HG02610 (cell line): ENCODE results near the gene STK40.

Experiments
- ATAC-seq: cut with Tn5 transposase; IDR thresholded peaks from one replicate; pipeline ENCODE4 v1.9.1; 2021; ENCODE audit warnings: mild to moderate bottlenecking, moderate library complexity; ENCODE audit not compliant: unreplicated experiment

Gene STK40

DNA sequence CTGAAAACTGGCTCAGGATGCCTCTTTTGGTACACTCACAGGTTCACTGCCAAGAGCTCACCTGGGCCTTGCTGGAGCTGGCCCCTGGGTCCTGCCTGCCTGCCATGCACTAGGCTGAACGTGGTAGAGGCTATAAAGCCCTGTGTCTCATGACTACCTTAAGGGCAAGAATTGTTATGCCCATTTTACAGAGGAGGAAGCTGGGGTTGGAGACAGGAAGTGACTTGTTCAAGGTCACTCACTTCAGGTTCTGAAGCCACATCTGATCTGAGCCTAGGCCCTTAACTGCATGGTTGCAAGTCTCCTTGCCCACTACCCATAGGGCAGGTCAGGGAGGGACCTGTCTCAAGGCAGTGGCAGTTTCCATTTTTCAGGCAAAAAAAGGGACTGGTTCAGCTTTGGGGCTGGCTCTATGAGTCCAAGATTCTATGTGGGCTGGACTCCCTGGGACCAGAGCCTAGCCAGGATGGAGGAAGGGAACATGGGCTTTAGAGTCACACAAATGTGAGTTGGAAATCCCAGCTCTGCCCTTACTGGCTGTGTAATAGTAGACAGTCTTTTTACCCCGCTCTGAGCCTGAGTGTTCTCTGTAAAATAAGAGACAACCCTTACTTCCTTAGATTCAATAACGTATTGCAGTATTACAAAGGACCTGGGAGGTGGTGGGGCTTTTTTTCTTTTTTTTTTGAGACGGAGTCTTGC, 7.8 kb downstream of the STK40 start:
- ATAC-seq: no peak

DNA sequence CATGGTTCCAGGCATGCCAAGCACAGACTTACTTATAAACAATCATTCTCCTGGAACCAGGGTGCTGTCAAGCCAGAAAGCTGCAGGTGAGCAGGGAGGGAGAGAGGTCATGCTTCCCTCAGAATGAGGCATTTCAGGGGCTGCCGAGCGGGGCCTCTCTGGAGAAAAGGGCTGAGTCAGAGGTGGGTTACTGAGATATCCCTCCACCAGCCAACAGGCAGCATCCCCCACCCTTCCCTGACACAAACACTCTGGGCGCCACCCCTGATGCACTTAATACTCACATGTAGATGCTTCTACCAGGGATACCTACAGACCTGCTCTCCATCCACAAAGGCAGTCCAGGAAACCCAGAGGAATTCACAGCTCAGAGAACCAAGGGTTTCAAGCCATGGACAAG, 13.1 kb downstream of the STK40 start:
- no peak for ATAC-seq

DNA sequence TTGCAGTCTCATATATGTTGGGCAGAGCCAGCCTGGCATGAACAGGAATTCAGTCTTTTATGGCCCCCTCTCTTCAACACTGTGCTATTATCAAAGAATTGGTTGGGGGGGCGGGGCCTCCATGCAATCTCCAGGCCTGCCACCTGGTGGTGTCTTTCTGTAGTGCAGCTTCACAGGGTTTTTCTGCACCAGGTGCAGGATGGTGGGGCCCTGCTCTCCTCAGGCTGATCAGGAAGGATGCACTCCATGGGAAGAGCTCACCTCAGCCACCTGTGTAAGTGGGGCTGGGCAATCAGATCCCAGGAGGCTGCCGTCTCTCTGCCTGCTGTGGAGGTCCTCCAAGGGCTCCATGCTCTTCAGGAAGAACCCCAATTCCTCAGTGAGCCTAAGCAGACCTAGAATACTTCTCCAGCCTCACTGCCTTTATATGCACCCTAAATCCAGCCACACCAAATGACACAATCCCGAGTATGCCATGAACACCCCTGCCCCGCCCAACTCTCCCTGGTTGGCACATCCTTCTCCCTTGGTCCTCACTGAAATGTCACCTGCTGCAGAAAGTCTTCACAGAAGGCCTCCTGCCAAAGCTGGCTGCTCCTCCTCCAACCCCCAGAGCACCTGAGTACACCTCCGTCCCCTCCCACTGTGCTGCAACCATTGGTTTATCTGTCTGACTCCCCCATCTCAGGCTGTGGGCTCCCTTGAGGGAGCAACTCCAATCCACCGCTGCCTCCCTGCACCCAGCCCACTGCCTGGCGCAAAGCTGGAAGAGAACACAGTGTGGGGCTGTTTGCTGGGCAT, 16.5 kb downstream of the STK40 start:
- ATAC-seq: no peak

DNA sequence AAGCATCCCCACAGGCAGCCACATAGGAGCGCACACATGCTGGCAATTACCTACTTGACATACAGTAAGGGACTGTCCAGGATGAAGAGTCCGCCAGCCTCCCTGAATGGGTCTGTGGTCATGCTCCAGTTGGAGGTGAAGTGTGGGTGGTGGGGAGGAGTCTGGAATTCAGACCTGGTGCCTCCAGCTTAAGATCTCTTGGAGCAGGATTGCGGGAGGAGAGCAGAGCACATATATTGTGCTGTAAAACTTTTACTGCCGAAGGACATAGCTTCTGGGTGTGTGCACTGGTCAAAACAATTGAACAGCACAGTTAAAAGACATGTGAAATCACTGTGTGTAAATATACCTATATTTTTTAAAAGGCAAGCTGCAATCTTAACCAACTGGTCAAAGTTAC, 17.9 kb downstream of the STK40 start:
- ATAC-seq: no peak

DNA sequence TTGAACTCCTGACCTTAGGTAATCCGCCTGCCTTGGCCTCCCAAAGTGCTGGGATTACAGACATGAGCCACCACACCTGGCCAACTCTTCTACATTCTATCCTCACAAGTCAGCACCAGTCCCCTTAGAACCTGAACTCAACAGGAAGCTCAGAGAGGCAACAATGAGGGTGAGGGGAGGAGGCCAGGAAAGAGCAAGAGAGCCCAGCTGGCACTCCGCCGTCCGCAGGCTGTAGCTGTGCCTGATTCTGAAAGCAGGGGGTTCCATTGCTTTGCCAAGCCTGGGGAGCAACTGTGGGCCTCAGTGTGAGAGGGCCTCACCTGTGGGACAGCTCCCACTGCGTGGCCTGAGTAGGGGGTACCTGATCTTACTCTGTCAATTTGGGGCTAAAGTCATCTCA, 18.7 kb downstream of the STK40 start:
- ATAC-seq: no peak

DNA sequence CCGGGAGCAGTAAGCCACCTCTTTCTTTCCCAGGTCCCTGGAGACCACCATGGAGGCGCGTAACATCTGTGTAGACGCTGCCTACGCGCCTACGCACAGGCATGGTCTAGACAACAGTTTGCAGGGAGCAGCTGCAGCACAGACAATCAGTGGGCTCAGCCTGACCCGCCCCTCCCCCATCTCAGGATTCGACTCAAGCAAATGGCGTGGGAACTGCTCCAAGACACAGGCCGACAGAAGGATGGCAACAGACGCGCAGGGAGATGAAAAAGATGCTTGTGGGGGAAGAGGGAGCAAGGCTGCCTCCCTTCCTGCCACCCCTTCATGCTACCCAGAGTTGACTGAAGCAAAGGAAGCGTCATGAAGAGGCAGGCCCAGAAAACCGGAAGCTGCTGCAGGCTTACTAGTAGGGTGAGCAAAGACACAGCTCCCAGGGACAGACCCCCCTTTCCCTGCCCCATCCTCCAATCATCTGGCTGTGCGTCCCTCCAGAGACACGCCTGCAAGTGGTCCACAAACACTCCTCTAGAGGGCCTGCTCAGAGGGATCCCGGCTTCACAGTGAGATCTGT, 19.5 kb downstream of the STK40 start:
- no peak for ATAC-seq

DNA sequence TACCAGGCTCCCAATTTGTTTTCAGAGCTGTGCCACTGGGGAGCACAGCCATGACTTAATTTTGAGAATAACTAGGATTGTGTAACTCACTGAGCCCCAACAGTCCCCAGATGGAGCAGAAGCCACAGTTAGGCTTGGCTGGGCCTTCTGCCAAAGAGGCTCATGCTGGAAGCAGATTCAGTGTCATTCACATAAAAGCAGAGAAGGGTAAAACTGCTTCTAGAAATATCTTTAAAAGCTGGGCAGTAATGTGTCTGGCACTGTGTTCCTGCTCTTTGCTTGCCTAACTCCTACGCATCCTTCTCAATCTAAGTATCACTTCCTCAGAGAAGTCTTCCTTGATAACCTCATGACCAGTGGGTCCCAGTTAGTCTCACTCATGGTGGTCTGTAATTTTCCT, 20.3 kb downstream of the STK40 start:
- ATAC-seq: no peak

DNA sequence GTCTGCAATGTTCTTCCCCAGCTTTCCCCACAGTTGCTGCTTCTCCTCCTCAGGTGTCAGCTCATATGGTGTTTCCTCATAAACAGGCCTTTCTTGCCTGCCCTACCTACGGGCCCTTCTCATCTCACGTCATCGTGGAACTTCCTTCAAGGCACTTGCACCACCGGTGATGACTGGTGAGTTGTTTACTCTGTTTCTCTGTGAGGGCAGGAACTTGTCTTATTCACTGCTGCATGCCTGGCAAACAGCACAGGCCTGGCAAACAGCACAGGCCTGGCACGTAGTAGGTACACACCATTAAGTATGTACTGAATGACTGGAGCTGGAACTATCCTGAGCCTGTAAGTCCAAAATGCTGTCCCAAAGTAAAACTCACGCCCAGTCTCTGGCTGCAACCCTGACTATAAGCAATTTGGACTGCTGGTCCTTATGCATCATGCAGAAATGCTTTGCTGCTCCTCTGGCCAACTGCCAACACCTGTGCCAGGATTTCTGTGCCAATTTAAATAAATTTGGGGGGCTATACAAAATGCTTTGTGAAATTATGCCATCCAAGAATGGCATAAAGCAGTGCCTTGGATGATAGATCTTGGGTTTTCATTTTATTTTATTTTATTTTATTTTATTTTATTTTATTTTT, 25.7 kb downstream of the STK40 start:
- ATAC-seq: no peak

DNA sequence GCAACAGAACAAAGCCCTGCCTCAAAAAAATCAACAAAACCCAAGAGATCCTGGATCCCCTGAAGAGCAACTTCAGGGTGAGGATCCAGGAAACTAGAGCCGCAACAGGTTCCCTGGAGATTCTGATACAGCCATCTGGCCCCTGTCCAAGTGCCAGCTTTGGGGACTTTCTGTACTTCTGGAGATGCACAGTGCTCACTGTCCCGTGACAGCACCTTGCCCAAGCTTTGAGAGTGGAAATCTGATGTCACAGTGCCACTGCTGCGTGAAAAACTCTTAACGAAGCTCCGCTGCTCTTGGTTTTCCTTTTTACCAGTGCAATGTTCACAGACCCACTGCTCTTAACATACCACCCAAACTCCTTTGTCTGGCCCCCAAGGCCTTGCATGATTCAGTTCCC, 26.3 kb downstream of the STK40 start:
- ATAC-seq: no peak

DNA sequence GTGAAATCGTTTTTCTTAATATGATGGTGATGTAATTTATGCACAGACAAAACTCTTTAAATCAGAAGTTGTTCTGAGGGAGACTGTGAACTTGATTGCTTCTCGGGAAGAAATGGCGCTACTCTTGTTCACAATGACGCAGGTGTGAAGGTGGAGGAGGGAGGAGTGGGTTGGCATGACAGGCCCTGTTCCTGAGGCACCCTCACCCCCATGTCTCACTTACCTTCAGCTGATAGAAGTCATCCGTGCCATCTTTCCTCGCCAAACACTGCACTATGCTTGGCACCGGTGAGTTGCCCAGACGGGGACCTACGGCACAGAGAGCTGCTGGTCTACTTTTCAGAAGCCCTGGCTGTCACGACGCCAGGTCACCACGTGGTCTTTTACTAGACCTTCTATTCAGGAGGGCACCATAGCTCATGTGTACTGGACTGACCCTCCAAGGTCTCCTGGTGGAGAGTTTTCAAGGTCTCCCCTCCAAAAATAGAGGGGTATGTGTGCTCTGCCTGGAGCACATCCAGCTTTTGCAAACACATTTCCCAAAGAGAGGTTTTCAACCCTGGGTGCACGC, 27.1 kb downstream of the STK40 start:
- no peak for ATAC-seq

DNA sequence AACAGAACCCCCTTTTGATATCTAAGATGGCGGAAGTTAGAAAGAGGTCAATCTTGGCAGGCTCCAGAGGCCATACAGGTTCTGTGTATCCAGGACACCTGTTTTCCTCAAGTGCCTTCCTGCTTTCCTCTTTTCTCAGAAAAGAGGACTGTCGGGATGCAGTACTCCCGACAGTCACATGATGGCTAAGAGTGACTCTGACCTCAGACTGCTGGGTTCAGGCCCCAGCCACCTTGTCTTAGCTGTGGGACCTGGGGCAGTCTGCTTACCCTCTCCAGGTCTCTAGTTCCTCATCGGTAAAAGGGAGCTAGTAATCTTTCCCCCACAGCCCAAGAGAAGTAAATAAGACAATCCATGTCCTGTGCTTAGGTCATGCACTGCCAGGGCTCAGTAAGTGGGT, 29.9 kb downstream of the STK40 start:
- no peak for ATAC-seq

DNA sequence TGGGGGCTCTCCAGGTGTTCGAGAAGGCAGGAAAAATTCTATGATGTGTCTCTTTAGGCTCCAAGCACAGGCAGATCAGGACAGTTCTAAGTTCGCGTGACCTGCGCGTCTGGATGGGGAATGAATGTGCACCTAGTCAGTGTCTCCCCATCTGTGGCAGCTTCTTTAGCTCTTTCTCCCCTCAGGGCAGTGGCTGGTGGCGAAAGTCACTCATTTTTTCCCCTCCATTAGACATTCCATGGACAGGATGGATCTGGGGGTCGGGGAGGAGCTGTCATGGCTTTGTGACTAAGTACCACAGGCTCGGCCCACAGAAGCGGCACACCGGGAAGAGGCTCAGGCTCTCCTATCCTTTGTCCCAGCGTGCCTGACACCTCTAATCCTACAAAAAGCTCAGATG, 31.2 kb downstream of the STK40 start:
- no peak for ATAC-seq

DNA sequence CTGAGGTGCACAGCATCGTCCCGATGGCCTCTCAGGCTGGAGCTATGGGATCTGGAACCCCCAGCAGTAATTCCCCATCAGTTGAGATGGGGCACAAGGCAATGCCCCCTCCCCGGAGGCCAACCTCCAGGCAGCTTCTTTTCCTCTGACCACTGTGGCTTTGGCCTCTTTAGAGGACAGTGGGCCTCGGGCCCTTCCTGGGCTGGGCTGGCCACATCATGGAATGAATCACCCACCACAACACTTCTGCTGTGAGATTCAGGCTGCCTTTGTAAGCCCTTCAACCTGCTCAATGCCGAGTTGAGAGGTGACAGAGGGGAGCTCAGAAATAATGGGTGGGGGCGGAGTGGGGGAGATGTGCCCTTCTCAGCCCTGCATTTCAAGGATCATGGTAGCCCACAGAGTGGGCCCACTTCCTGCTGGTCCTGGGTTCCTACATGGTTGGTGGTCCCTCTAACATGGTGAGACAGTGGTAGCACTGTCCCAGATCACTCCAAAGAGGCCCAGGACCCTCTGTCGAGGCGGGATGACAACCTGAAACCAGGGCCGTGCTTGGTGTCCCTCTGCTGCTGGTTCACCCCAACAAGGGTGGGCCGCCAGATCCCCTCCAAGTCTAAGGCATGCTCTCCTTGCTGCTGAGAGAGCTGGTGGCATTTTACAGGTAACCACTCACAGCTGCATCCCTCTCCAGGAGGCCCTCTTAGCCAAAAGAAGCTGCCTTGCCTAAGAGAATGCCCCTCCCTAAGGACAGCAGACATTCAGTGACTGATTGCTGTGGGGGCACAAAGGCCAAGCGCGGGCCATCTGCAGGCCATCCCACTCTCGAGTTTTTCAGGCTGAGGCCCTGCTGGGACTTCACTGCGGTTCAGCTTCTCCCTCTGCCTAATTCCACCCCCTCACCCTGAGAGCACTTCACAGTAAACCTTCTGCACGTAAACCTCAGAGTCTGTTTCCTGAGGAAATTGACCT, 32.5 kb downstream of the STK40 start:
- ATAC-seq: no peak

DNA sequence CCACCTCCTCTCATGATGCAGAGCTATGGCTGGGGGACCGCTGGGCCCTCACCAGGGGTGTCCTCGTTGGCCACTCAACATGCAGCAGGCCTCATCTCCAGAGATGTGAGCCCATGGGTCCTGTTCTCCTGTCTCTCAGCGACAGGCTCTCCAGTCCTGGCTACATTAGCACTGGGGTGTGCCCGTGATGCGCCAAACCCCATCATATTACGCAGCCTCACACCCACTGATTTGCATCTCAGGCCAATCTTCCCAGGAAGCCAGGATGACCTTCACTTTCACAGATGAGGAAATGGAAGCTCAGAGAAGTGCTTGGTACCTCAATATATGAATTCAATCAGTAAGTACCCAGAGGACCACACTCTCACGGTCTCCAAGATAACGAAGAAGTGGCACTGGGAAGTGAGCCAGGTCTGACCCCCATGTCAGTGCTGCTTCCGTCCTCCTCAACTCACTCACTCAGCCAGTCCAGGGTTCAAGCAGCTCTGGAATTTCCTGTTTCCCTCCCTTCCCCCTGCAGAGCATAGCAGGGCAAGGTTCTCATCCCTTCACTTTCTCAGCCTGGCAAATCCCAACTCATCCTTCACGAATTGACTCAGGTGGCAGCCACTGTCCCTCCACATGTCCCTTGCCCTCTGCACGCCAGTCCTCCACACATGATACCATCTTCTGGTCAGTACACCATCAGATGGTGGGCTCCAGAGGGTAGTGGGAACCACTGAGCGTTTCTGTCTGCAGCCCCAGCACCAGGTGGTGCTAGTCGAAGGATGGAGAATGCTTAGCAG, 33.4 kb downstream of the STK40 start:
- no peak for ATAC-seq

DNA sequence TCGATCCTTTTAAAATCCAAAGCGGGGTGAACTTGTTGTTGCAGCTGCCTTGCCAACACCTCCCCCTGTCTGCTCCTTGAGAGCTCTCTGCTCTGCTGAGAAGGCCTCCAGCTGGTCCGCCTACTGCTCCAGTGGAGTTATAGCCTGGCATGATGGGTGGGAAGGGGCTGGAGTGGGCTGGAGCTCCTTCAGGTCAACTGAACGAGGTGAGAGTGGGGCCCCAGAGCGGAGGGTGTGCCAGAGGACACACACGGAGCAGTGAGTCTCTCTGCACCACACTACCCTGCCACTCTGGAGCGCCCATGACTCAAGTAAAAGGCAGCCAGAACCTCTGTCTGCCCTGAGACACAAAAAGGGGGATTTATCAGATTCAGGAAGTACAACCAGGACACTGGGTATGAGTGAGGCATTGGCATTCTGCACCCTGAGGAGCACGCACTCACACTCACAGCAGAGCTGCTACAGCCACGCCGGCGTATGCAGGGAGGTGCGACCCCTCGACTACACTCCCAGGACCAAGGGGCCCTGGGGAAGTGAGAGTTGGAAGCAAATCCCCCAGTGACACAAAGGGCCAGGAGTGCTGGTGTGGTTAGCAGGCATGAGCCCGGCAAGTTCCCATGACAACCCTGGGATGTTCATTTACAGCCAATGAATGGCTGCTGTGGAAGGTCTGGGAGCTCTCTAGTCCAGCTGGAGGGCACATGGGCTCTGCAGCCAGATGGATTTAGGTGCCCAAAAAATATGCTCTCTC, 34.3 kb downstream of the STK40 start:
- no peak for ATAC-seq

DNA sequence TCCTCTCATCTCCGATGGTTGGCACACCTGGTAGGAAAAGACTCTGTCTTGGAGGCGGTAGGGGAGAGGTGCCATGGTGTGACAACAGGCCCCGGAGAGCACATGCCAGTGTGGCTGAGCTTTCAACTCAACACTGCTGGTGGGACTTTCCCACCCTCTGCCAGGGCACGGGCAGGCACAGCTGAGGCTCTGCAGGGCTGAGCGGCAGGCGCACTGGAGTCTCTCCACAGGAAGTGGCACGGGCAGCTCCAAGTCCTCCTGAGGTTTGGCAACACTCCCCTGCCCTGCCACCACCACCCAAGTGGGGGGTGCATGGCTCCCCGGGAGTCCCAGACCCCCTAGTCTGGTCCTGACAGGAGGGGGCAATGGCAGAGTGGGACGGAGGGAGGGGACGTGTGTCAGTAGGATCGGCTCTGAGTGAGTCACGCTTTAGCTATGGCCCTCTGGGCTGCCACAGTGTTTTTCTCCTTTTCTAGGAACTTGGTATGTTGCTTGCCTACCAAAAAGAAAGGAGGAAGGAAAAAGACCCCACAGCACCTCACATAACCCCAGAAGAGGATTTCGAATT, 35.0 kb downstream of the STK40 start:
- ATAC-seq: no peak

DNA sequence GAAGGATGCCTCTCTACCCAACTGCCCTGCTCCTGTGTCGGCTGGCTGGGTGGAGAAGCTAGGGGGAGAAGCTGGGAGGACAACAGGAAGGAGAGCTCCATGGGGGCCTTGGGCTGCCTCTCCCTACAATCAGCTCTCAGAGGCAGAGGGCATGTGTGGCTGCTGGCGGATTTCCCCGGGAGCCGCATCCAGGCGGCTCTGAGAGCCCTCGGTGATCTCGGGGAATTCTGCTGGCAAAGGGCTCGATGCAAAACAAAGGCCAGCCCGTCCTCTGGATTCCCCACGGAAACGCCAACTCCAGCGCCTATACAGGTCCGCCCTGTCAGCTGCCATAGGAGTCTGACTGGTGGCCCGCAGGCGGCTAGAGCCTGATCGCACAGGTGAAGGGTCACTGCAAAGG, 35.9 kb downstream of the STK40 start:
- no peak for ATAC-seq

DNA sequence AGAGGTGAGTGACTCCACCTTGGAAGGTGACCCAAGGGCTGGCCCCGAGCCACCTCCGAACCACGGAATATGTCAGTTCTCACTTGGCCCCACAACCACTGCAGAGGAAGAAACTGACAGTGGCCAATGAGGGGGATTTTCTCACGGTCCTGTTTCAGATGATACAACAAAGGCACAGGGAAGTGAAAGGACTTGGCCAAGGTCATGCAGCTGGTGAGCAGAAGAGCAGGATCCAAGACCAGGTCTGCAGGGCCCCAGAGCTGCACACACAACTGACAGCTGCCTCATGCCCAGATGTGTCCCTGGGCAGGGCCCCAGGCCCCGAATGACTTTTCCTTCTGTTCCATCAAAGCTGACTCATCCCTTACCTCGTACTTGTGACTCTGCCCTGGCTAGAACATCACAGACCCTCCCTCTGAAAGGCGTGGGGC, 36.5 kb downstream of the STK40 start:
- peak; percentile 63 for ATAC-seq
